Measurements from ENCODE around the gene KREMEN1.

Gene KREMEN1

GRCh38 chr22:29125443-29125778, 52.6 kb downstream of the KREMEN1 start:
- H3K36me3 ChIP-seq = no peaks in the 10 kb centered on the region
- TF ChIP-seq CTCF (IDR thresholded peaks at IDR 0.05; ENCODE audit: low read depth, low read length) = no peak
- peaks cover 5% of the 10 kb centered on the region for H3K4me1 ChIP-seq
- DNase-seq = no peak
- no peaks in the 10 kb centered on the region for H3K9me3 ChIP-seq
- no peaks in the 10 kb centered on the region for H3K27me3 ChIP-seq
- H3K4me3 ChIP-seq (ENCODE audit: low read depth, low read length) = no peak overlapping the region

GRCh38 chr22:29125844-29126243, 53.0 kb downstream of the KREMEN1 start:
- no peak overlapping the region for H3K4me3 ChIP-seq (ENCODE audit: low read depth, low read length)
- H3K4me1 ChIP-seq = peaks cover 5% of the 10 kb centered on the region
- H3K36me3 ChIP-seq = no peaks in the 10 kb centered on the region
- no peak for DNase-seq
- no peak for TF ChIP-seq CTCF (IDR thresholded peaks at IDR 0.05; ENCODE audit: low read depth, low read length)
- H3K9me3 ChIP-seq = no peaks in the 10 kb centered on the region
- no peaks in the 10 kb centered on the region for H3K27me3 ChIP-seq

GRCh38 chr22:29126670-29127395, 54.0 kb downstream of the KREMEN1 start:
- Histone ChIP-seq H3K4me3 (ENCODE audit: low read depth, low read length) (no peak overlapping the region), H3K36me3 (no peaks in the 10 kb centered on the region), H3K4me1 (peaks cover 5% of the 10 kb centered on the region), H3K27me3 (no peaks in the 10 kb centered on the region), H3K9me3 (no peaks in the 10 kb centered on the region)
- TF ChIP-seq CTCF (IDR thresholded peaks at IDR 0.05; ENCODE audit: low read depth, low read length) = no peak
- no peak for DNase-seq

GRCh38 chr22:29128891-29129807, 56.3 kb downstream of the KREMEN1 start:
- Histone ChIP-seq H3K4me3 (ENCODE audit: low read depth, low read length) (no peak overlapping the region), H3K4me1 (peaks cover 5% of the 10 kb centered on the region), H3K9me3 (no peaks in the 10 kb centered on the region), H3K36me3 (no peaks in the 10 kb centered on the region), H3K27me3 (no peaks in the 10 kb centered on the region)
- TF ChIP-seq CTCF (IDR thresholded peaks at IDR 0.05; ENCODE audit: low read depth, low read length) = no peak
- DNase-seq = peak; percentile 45

GRCh38 chr22:29129808-29130140, 56.9 kb downstream of the KREMEN1 start:
- TF ChIP-seq CTCF (IDR thresholded peaks at IDR 0.05; ENCODE audit: low read depth, low read length) = no peak
- Histone ChIP-seq H3K4me1 (peaks cover 5% of the 10 kb centered on the region), H3K4me3 (ENCODE audit: low read depth, low read length) (no peak overlapping the region), H3K27me3 (no peaks in the 10 kb centered on the region), H3K9me3 (no peaks in the 10 kb centered on the region), H3K36me3 (no peaks in the 10 kb centered on the region)
- no peak for DNase-seq

GRCh38 chr22:29130476-29130875, 57.6 kb downstream of the KREMEN1 start:
- Histone ChIP-seq H3K4me1 (peaks cover 5% of the 10 kb centered on the region), H3K4me3 (ENCODE audit: low read depth, low read length) (no peak overlapping the region), H3K9me3 (no peaks in the 10 kb centered on the region), H3K36me3 (no peaks in the 10 kb centered on the region), H3K27me3 (no peaks in the 10 kb centered on the region)
- no peak for TF ChIP-seq CTCF (IDR thresholded peaks at IDR 0.05; ENCODE audit: low read depth, low read length)
- no peak for DNase-seq

All from BE2C (cell line).